HL-60 (cell line): ENCODE data around the gene AKT3.

ENCODE experiments used
- DNase-seq, 2 experiments: peaks; one replicate each; pipeline ENCODE4 v3.0.0-alpha.2; 2010 to 2020; ENCODE audit warnings: low read depth in 1 of 2, low spot score in 1 of 2
- H3K27ac ChIP-seq: fragments of 250-450 bp; sonication (Bioruptor Pico); replicated peaks from 2 replicates; pipeline ENCODE4 v1.5.1; 2020; ENCODE audit warnings: mild to moderate bottlenecking, moderate library complexity
- H3K27me3 ChIP-seq: fragments of 250-450 bp; sonication (Bioruptor Pico); 2 replicates; pipeline ENCODE4 v1.5.1; 2021; ENCODE audit warnings: mild to moderate bottlenecking, moderate library complexity; ENCODE audit not compliant: insufficient read depth, poor library complexity, severe bottlenecking
- H3K4me3 ChIP-seq: replicated peaks from 2 replicates; pipeline ENCODE4 v1.5.1; 2011; ENCODE audit warnings: mild to moderate bottlenecking, control low read depth, low read length; ENCODE audit not compliant: insufficient read depth
- CTCF ChIP-seq: IDR thresholded peaks from one replicate; pipeline ENCODE4 v1.5.1; 2011; ENCODE audit warnings: low read length, control low read depth, inconsistent platforms; ENCODE audit not compliant: insufficient read depth
- GABPA ChIP-seq: IDR thresholded peaks from 2 replicates; pipeline ENCODE4 v1.6.1; 2012; ENCODE audit warnings: low read depth
- POLR2AphosphoS5 ChIP-seq: IDR thresholded peaks from 2 replicates; pipeline ENCODE4 v1.6.1; 2012; ENCODE audit warnings: low read depth
- SPI1 ChIP-seq: IDR thresholded peaks from 2 replicates; pipeline ENCODE4 v1.6.1; 2012; ENCODE audit warnings: low read depth, mild to moderate bottlenecking, borderline replicate concordance
- TF ChIP-seq, protein P1 (sequence below): IDR thresholded peaks from 2 replicates; pipeline ENCODE4 v1.6.1; 2012; ENCODE audit warnings: low read depth; ENCODE audit not compliant: insufficient replicate concordance

The AKT3 gene

GRCh38 chr1:243514927-243515326, 335.1 kb downstream of the AKT3 start:
- no peak for DNase-seq
- H3K27me3 ChIP-seq: no peaks in the 10 kb centered on the region
- no peak for TF ChIP-seq SPI1
- no peak for TF ChIP-seq POLR2AphosphoS5
- no peak for TF ChIP-seq CTCF
- TF ChIP-seq, protein P1, sequence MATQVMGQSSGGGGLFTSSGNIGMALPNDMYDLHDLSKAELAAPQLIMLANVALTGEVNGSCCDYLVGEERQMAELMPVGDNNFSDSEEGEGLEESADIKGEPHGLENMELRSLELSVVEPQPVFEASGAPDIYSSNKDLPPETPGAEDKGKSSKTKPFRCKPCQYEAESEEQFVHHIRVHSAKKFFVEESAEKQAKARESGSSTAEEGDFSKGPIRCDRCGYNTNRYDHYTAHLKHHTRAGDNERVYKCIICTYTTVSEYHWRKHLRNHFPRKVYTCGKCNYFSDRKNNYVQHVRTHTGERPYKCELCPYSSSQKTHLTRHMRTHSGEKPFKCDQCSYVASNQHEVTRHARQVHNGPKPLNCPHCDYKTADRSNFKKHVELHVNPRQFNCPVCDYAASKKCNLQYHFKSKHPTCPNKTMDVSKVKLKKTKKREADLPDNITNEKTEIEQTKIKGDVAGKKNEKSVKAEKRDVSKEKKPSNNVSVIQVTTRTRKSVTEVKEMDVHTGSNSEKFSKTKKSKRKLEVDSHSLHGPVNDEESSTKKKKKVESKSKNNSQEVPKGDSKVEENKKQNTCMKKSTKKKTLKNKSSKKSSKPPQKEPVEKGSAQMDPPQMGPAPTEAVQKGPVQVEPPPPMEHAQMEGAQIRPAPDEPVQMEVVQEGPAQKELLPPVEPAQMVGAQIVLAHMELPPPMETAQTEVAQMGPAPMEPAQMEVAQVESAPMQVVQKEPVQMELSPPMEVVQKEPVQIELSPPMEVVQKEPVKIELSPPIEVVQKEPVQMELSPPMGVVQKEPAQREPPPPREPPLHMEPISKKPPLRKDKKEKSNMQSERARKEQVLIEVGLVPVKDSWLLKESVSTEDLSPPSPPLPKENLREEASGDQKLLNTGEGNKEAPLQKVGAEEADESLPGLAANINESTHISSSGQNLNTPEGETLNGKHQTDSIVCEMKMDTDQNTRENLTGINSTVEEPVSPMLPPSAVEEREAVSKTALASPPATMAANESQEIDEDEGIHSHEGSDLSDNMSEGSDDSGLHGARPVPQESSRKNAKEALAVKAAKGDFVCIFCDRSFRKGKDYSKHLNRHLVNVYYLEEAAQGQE: no peak
- TF ChIP-seq GABPA: no peak
- H3K4me3 ChIP-seq: no peak overlapping the region
- H3K27ac ChIP-seq: no peak overlapping the region

DNA sequence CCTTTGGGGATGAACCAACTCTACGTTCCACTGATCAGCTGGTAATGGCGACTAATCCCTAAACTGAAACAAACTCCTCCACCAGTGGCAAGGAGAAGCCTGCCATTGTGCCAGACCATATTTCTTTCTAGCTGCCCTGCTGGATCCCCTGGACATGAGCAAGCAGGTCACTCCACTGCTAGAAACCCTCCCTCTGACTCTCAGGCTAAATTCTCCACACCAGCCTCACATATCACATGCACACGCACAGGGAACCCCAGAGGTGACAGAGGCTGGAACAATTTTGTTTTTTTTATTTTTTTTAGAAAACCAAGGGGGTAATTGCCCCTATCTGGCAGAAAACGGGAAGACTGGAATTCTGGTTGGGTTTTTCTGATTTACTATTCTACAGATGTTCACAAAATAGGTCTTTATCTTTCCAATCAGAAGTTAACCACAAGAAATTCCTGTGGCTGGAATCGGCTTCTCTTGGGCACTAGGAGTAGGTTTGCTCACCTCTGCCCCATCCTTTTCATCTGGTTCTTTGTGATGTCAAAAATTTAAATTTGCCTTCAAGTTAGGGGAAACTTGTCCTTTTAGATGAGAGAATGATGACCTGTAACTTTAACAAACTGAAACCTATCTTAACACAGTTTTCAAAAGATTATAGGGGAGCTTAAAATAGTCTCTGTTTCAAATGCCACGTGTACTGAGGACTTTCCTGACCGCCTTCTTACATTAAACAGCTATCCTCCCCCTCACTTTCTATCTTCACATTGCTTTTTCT, 336.1 kb downstream of the AKT3 start:
- no peak overlapping the region for H3K4me3 ChIP-seq
- no peaks in the 10 kb centered on the region for H3K27me3 ChIP-seq
- no peak overlapping the region for H3K27ac ChIP-seq
- no peak for TF ChIP-seq CTCF
- no peak for TF ChIP-seq POLR2AphosphoS5
- TF ChIP-seq, protein P1: no peak
- no peak for TF ChIP-seq GABPA
- no peak for TF ChIP-seq SPI1
- DNase-seq: no peak

GRCh38 chr1:243510928-243511327, 339.1 kb downstream of the AKT3 start:
- Histone ChIP-seq H3K4me3 (no peak overlapping the region), H3K27me3 (no peaks in the 10 kb centered on the region), H3K27ac (no peak overlapping the region)
- TF ChIP-seq CTCF (no peak), GABPA (no peak), POLR2AphosphoS5 (no peak), SPI1 (no peak)
- TF ChIP-seq, protein P1: no peak
- no peak for DNase-seq
